Measurements from ENCODE around the gene KATNAL2.

KATNAL2 gene

GRCh38 chr18:47075098-47075883 lies 157.9 kb downstream of the KATNAL2 start:
- DNase-seq (ENCODE audit: extremely low read depth, insufficient read length), result no peak
- no peak overlapping the region for H3K4me3 ChIP-seq (replicated peaks; ENCODE audit: low read depth, low read length)
- no peaks in the 10 kb centered on the region for H3K36me3 ChIP-seq (ENCODE audit: control insufficient read depth, insufficient read depth, low read length)
- no peaks in the 10 kb centered on the region for H3K27me3 ChIP-seq (replicated peaks; ENCODE audit: control insufficient read depth, insufficient read depth, low read length)
- TF ChIP-seq, protein P1, sequence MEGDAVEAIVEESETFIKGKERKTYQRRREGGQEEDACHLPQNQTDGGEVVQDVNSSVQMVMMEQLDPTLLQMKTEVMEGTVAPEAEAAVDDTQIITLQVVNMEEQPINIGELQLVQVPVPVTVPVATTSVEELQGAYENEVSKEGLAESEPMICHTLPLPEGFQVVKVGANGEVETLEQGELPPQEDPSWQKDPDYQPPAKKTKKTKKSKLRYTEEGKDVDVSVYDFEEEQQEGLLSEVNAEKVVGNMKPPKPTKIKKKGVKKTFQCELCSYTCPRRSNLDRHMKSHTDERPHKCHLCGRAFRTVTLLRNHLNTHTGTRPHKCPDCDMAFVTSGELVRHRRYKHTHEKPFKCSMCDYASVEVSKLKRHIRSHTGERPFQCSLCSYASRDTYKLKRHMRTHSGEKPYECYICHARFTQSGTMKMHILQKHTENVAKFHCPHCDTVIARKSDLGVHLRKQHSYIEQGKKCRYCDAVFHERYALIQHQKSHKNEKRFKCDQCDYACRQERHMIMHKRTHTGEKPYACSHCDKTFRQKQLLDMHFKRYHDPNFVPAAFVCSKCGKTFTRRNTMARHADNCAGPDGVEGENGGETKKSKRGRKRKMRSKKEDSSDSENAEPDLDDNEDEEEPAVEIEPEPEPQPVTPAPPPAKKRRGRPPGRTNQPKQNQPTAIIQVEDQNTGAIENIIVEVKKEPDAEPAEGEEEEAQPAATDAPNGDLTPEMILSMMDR (IDR thresholded peaks at IDR 0.05; ENCODE audit: insufficient read depth, low read length, poor library complexity, severe bottlenecking), result no peak

GRCh38 chr18:47077111-47077510 lies 159.7 kb downstream of the KATNAL2 start:
- DNase-seq (ENCODE audit: extremely low read depth, insufficient read length), result no peak
- no peaks in the 10 kb centered on the region for H3K36me3 ChIP-seq (ENCODE audit: control insufficient read depth, insufficient read depth, low read length)
- TF ChIP-seq, protein P1 (IDR thresholded peaks at IDR 0.05; ENCODE audit: insufficient read depth, low read length, poor library complexity, severe bottlenecking), result no peak
- no peaks in the 10 kb centered on the region for H3K27me3 ChIP-seq (replicated peaks; ENCODE audit: control insufficient read depth, insufficient read depth, low read length)
- H3K4me3 ChIP-seq (replicated peaks; ENCODE audit: low read depth, low read length), result no peak overlapping the region

- Histone ChIP-seq H3K36me3 (ENCODE audit: control insufficient read depth, insufficient read depth, low read length) (no peaks in the 10 kb centered on the region), H3K27me3 (replicated peaks; ENCODE audit: control insufficient read depth, insufficient read depth, low read length) (no peaks in the 10 kb centered on the region), H3K4me3 (replicated peaks; ENCODE audit: low read depth, low read length) (no peak overlapping the region)
- TF ChIP-seq, protein P1 (IDR thresholded peaks at IDR 0.05; ENCODE audit: insufficient read depth, low read length, poor library complexity, severe bottlenecking), result no peak
- no peak for DNase-seq (ENCODE audit: extremely low read depth, insufficient read length)
Observed at GRCh38 chr18:47080872-47081271, 163.5 kb downstream of the KATNAL2 start.

DNA sequence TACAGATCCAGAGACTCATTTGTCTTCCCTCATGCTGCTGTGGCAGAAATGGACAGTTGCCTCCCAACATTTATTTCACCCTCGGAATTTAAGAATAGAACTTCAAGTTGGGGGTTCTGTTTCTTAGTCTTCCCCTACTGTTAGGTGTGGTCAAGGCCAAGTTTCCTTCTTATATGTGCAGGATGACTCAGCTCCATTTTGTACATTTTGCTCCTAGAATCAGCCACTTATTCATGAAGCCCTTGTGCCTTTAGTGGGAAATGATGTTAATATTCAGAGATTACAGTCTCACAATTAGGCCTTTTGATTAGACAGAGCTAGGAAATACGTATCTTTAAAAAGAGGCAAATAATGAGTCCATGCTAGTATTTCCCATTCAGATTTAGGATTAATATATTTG lies 164.2 kb downstream of the KATNAL2 start:
- TF ChIP-seq, protein P1 (IDR thresholded peaks at IDR 0.05; ENCODE audit: insufficient read depth, low read length, poor library complexity, severe bottlenecking), result no peak
- no peak for DNase-seq (ENCODE audit: extremely low read depth, insufficient read length)
- no peaks in the 10 kb centered on the region for H3K27me3 ChIP-seq (replicated peaks; ENCODE audit: control insufficient read depth, insufficient read depth, low read length)
- no peak overlapping the region for H3K4me3 ChIP-seq (replicated peaks; ENCODE audit: low read depth, low read length)
- H3K36me3 ChIP-seq (ENCODE audit: control insufficient read depth, insufficient read depth, low read length), result no peaks in the 10 kb centered on the region

DNA sequence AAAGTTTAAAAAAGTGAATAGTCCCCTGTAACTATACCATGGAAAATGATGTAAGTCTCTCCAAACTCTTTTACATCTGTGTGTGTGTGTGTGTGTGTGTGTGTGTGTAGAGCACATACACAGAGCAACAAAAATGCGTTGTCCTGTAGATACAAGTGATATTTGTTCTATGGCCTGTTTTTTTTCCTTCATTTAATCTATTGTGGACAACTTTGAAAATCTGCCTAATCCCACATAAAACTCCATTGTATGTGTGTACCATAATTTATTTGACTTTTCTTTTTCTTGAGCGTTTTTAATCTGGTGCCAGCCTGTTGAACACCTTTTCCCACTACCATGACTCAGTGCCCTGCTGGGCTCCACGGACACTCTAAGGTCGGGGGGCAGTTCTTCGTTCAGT lies 170.3 kb downstream of the KATNAL2 start:
- Histone ChIP-seq H3K27me3 (replicated peaks; ENCODE audit: control insufficient read depth, insufficient read depth, low read length) (no peaks in the 10 kb centered on the region), H3K4me3 (replicated peaks; ENCODE audit: low read depth, low read length) (no peak overlapping the region), H3K36me3 (ENCODE audit: control insufficient read depth, insufficient read depth, low read length) (no peaks in the 10 kb centered on the region)
- no peak for DNase-seq (ENCODE audit: extremely low read depth, insufficient read length)
- TF ChIP-seq, protein P1 (IDR thresholded peaks at IDR 0.05; ENCODE audit: insufficient read depth, low read length, poor library complexity, severe bottlenecking), result no peak
